Endothelial cell of umbilical vein (primary cell): ENCODE results near the gene BRAT1. TPM values are rescaled to one million over a fixed set of nuclear protein-coding genes. Genes with fewer than 3 reads are reported as not detected.

Experiments
- BruUV-seq: library from RNA; stranded (reverse); fragments of 400-500 nt; replicated peaks from 2 replicates; lab custom pipeline; 2021; lab: Mats Ljungman, UMichigan
- CTCF ChIA-PET: fragments of 300-600, 350-600 bp; sonication (Branson Sonifier 250); formaldehyde crosslinking; loops from one replicate; lab custom pipeline; 2021; ENCODE audit warnings: antibody characterized with exemption, inconsistent platforms; lab: Charles Lee
- POLR2A ChIA-PET: fragments of 300-600, 350-600 bp; sonication (Branson Sonifier 250); formaldehyde crosslinking; loops from one replicate; lab custom pipeline; 2021; ENCODE audit warnings: antibody characterized with exemption, inconsistent platforms; lab: Charles Lee
- DNase-seq: peaks from one replicate; pipeline ENCODE4 v3.0.0-alpha.2; 2011; ENCODE audit warnings: low read depth, low spot score
- FAIRE-seq: peaks from 2 replicates; lab custom pipeline; 2011; peaks lifted over from hg19 to GRCh38; lab: Jason Lieb, UNC
- H2AFZ ChIP-seq: 2 replicates; pipeline ENCODE4 v1.6.0; 2012; ENCODE audit warnings: low read depth, low read length, control low read depth, inconsistent platforms
- H3K27ac ChIP-seq: 2 replicates; pipeline ENCODE4 v1.5.1; 2011; ENCODE audit warnings: low read depth, mild to moderate bottlenecking, control low read depth, low read length, moderate library complexity; ENCODE audit not compliant: insufficient read depth
- H3K27me3 ChIP-seq, 2 experiments: 2 replicates each; pipeline versions ENCODE4 v1.6.0 to v1.6.1; 2011; ENCODE audit warnings: low read length in 2 of 2, mixed read lengths in 1 of 2; ENCODE audit not compliant: control insufficient read depth in 2 of 2, insufficient read depth in 2 of 2
- H3K36me3 ChIP-seq, 2 experiments: 2 replicates in 1 of 2; 3 replicates in 1 of 2; pipeline ENCODE4 v1.5.1; 2011; ENCODE audit warnings: low read length in 2 of 2, mild to moderate bottlenecking in 1 of 2, moderate library complexity in 1 of 2; ENCODE audit not compliant: control insufficient read depth in 2 of 2, insufficient read depth in 2 of 2; ENCODE audit errors: extremely low read depth in 1 of 2
- H3K4me1 ChIP-seq: 3 replicates; pipeline ENCODE4 v1.5.1; 2011; ENCODE audit warnings: mild to moderate bottlenecking, low read length; ENCODE audit not compliant: control insufficient read depth, insufficient read depth; ENCODE audit errors: extremely low read depth
- H3K4me2 ChIP-seq: 2 replicates; pipeline ENCODE4 v1.6.1; 2011; ENCODE audit warnings: low read length, control low read depth, mixed read lengths; ENCODE audit not compliant: insufficient read depth
- H3K4me3 ChIP-seq, 3 experiments: fragments of 200-600 bp in 1 of 3; sonication (generic), shearing (Covaris generic) in 1 of 3; replicated peaks in 1 of 3; 2 replicates each; pipeline ENCODE4 v1.5.1; 2011 to 2016; ENCODE audit warnings: control low read depth in 3 of 3, low read length in 3 of 3, mild to moderate bottlenecking in 2 of 3, inconsistent platforms in 1 of 3, low read depth in 1 of 3, moderate library complexity in 1 of 3; ENCODE audit not compliant: insufficient read depth in 1 of 3
- H3K79me2 ChIP-seq: 2 replicates; pipeline ENCODE4 v1.6.0; 2012; ENCODE audit warnings: low read length, inconsistent platforms; ENCODE audit not compliant: control insufficient read depth, insufficient read depth
- H3K9ac ChIP-seq: replicated peaks from 2 replicates; pipeline ENCODE3; 2011; ENCODE audit warnings: low read length, control low read depth; ENCODE audit not compliant: insufficient read depth; ENCODE audit errors: extremely low read depth
- H3K9me1 ChIP-seq: replicated peaks from 3 replicates; pipeline ENCODE4 v1.6.0; 2011; ENCODE audit warnings: mild to moderate bottlenecking, low read length; ENCODE audit not compliant: control insufficient read depth, insufficient read depth; ENCODE audit errors: extremely low read depth
- H3K9me3 ChIP-seq: replicated peaks from 2 replicates; pipeline ENCODE4 v1.5.1; 2012; ENCODE audit warnings: low read length, inconsistent platforms; ENCODE audit not compliant: control insufficient read depth, insufficient read depth
- H4K20me1 ChIP-seq: replicated peaks from 2 replicates; pipeline ENCODE3; 2011; ENCODE audit warnings: mild to moderate bottlenecking, low read length; ENCODE audit not compliant: control insufficient read depth, insufficient read depth; ENCODE audit errors: extremely low read depth
- CTCF ChIP-seq, 2 donors: IDR thresholded peaks; 1 replicate in 1 of 2; 2 replicates in 1 of 2; pipeline ENCODE4 v1.5.1; 2011; ENCODE audit warnings: low read length in 2 of 2, mild to moderate bottlenecking in 2 of 2, moderate library complexity in 2 of 2, control low read depth in 1 of 2, inconsistent platforms in 1 of 2, low read depth in 1 of 2; ENCODE audit not compliant: insufficient read depth in 1 of 2; ENCODE audit errors: extremely low read depth in 1 of 2
- EZH2 ChIP-seq: IDR thresholded peaks from 2 replicates; pipeline ENCODE4 v1.6.1; 2012; ENCODE audit warnings: borderline replicate concordance, low read depth, mild to moderate bottlenecking, moderate library complexity, low read length, inconsistent platforms; ENCODE audit not compliant: severe bottlenecking
- FOS ChIP-seq: IDR thresholded peaks from 2 replicates; pipeline ENCODE4 v1.6.1; 2011; ENCODE audit warnings: mild to moderate bottlenecking, low read length, moderate library complexity, borderline replicate concordance; ENCODE audit not compliant: insufficient read depth
- GATA2 ChIP-seq: IDR thresholded peaks from 2 replicates; pipeline ENCODE4 v1.7.0; 2011; ENCODE audit warnings: low read depth, mild to moderate bottlenecking, moderate library complexity, mixed read lengths, low read length; ENCODE audit not compliant: insufficient read length, insufficient read depth
- JUN ChIP-seq: IDR thresholded peaks from 2 replicates; pipeline ENCODE4 v1.6.1; 2011; ENCODE audit warnings: borderline replicate concordance, low read depth; ENCODE audit not compliant: insufficient read length, insufficient read depth
- MAX ChIP-seq: IDR thresholded peaks from 2 replicates; pipeline ENCODE4 v1.6.1; 2011; ENCODE audit not compliant: insufficient read depth, insufficient read length
- MYC ChIP-seq: IDR thresholded peaks from one replicate; pipeline ENCODE4 v1.6.1; 2011; ENCODE audit warnings: mild to moderate bottlenecking, low read depth, low read length
- POLR2A ChIP-seq: IDR thresholded peaks from 2 replicates; pipeline ENCODE4 v1.6.1; 2012; ENCODE audit warnings: low read depth, mild to moderate bottlenecking, control low read depth, low read length
- POLR2AphosphoS5 ChIP-seq: IDR thresholded peaks from 2 replicates; pipeline ENCODE4 v1.6.1; 2012; ENCODE audit warnings: low read depth, mild to moderate bottlenecking, control low read depth, low read length, moderate library complexity; ENCODE audit not compliant: insufficient read depth
- dilution Hi-C: fragments of 300-500 bp; cut with MboI; formaldehyde crosslinking; loops from one replicate; pipeline ENCODE4 v1.15.0; 2019; ENCODE audit warnings: low sequenced_read_pairs; ENCODE audit not compliant: extremely low pct_ligation_motif_present
- intact Hi-C: fragments of 100-400 bp; cut with micrococcal nuclease; formaldehyde crosslinking; loops from one replicate; pipeline ENCODE4 v1.10.0; 2022
- polyA plus RNA-seq, 4 experiments: library from polyadenylated mRNA; depleted of rRNA in 3 of 4; stranded (reverse) in 3 of 4; unstranded in 1 of 4; fragments of >200 nt; gene quantifications; 2 replicates each; pipeline versions ENCODE4 v1.2.1 to v1.2.3, GENCODE V29; 2011 to 2012; ENCODE audit warnings: missing spikeins in 1 of 4
- total RNA-seq: library from RNA; stranded (reverse); gene quantifications from 2 replicates; pipeline ENCODE4 v1.2.3, GENCODE V29; 2021

Gene BRAT1
- total and polyA plus RNA-seq, 2 donors (not counting 3 experiments of a cell fraction or from before 2014, with no cell fraction given), result 31.1 to 31.6 TPM

GRCh38 chr7:2545746-2546425, 9.4 kb downstream of the BRAT1 start:
- ChIA-PET POLR2A (interaction anchor here (0.7 kb wide), 1 partner anchor 10 kb away, joined by 6 read pairs; no protein-coding TSS in a partner anchor), CTCF (interaction anchor here (0.8 to 1.4 kb wide), 5 partner anchors 10 to 134 kb away, joined by 3 to 4 read pairs (median 3); partner anchors contain the start of gene BRAT1)
- Histone ChIP-seq H3K36me3 (peaks cover 2 to 40% of the 10 kb centered on the region in 2 experiments), H3K27ac (no peak overlapping the region), H3K9ac (no peak overlapping the region), H3K79me2 (no peaks in the 10 kb centered on the region), H3K9me1 (no peaks in the 10 kb centered on the region), H2AFZ (no peak overlapping the region), H3K4me3 (no peak overlapping the region), H3K9me3 (no peaks in the 10 kb centered on the region), H4K20me1 (no peaks in the 10 kb centered on the region), H3K4me1 (no peaks in the 10 kb centered on the region), H3K27me3 (no peaks in the 10 kb centered on the region), H3K4me2 (no peak overlapping the region)
- BruUV-seq, result no TSS peak
- DNase-seq (no peak), FAIRE-seq (no peak)
- intact Hi-C loops (no loop called here), dilution Hi-C loops (no loop called here)
- TF ChIP-seq JUN (no peak), MAX (no peak), MYC (no peak), EZH2 (no peak), FOS (no peak), POLR2A (no peak), CTCF (IDR thresholded peaks at IDR 0.05; ENCODE audit: extremely low read depth in 1 of 2, insufficient read depth in 1 of 2, low read depth in 1 of 2, low read length in 2 of 2) (no peak), POLR2AphosphoS5 (no peak), GATA2 (no peak)
